Choroid plexus epithelial cell (primary cell): Measurements from ENCODE around the gene PNPLA7.
A peak's percentile ranks its signal among the peaks of the same experiment; 100 is the strongest.
"Not testable (repeated sequence)": the region's sequence is repeated elsewhere in the genome, so short reads cannot be mapped to it uniquely, and the experiment has no call there.

Experiments used
- DNase-seq: peaks from one replicate; pipeline ENCODE4 v3.0.0-alpha.2; 2010; ENCODE audit warnings: low read depth
- H3K4me3 ChIP-seq: 2 replicates; pipeline ENCODE4 v1.5.1; 2011; ENCODE audit warnings: low read depth, mild to moderate bottlenecking, control low read depth, low read length, moderate library complexity
- CTCF ChIP-seq: conservative IDR thresholded peaks from 2 replicates; pipeline ENCODE4 v1.5.1; 2011; ENCODE audit warnings: low read depth, mild to moderate bottlenecking, control low read depth, inconsistent platforms, low read length, moderate library complexity

PNPLA7 gene

GRCh38 chr9:137411645-137412380 lies 138.4 kb downstream of the PNPLA7 start:
- no peak for TF ChIP-seq CTCF
- no peak overlapping the region for H3K4me3 ChIP-seq
- DNase-seq, result peak; percentile 96

- peak; percentile 32 for DNase-seq
- no peak for TF ChIP-seq CTCF
- no peak overlapping the region for H3K4me3 ChIP-seq
These were observed 138.9 kb downstream of the PNPLA7 start for GRCh38 chr9:137411260-137411644.

GRCh38 chr9:137410891-137411249 lies 139.3 kb downstream of the PNPLA7 start:
- TF ChIP-seq CTCF, result no peak
- DNase-seq, result no peak
- no peak overlapping the region for H3K4me3 ChIP-seq

GRCh38 chr9:137410236-137410890 lies 139.8 kb downstream of the PNPLA7 start:
- H3K4me3 ChIP-seq, DNase-seq: not testable (repeated sequence)
